Loucy (cell line): ENCODE results near the gene GADD45G.
A peak's percentile ranks its signal among the peaks of the same experiment; 100 is the strongest.

Source experiments
- H2AFZ ChIP-seq: fragments of 200-600 bp; sonication (generic); 2 replicates; pipeline ENCODE4 v1.6.0; 2016; ENCODE audit warnings: antibody characterized with exemption, mild to moderate bottlenecking, low read length, moderate library complexity
- H3F3A ChIP-seq: fragments of 200-600 bp; 2 replicates; pipeline ENCODE4 v1.6.0; 2016; ENCODE audit warnings: antibody characterized with exemption, low read depth, mild to moderate bottlenecking
- H3K27me3 ChIP-seq: fragments of 200-600 bp; sonication (generic); 2 replicates; pipeline ENCODE4 v1.6.1; 2014; ENCODE audit warnings: low read length, mild to moderate bottlenecking; ENCODE audit not compliant: insufficient read depth, poor library complexity, severe bottlenecking
- H3K36me3 ChIP-seq: fragments of 200-600 bp; sonication (generic); 2 replicates; pipeline ENCODE4 v1.6.1; 2016; ENCODE audit warnings: low read length; ENCODE audit not compliant: insufficient read depth
- H3K4me1 ChIP-seq: fragments of 200-600 bp; sonication (generic); 2 replicates; pipeline ENCODE4 v1.5.1; 2014; ENCODE audit warnings: low read length, mild to moderate bottlenecking; ENCODE audit not compliant: insufficient read depth, poor library complexity, severe bottlenecking
- H3K4me2 ChIP-seq: fragments of 200-600 bp; sonication (generic); 2 replicates; pipeline ENCODE4 v1.6.0; 2014; ENCODE audit warnings: antibody characterized with exemption, low read length, low read depth, mild to moderate bottlenecking; ENCODE audit not compliant: poor library complexity, severe bottlenecking
- H3K4me3 ChIP-seq: fragments of 200-600 bp; sonication (generic); 2 replicates; pipeline ENCODE4 v1.5.1; 2014; ENCODE audit warnings: low read length, mild to moderate bottlenecking, mixed read lengths; ENCODE audit not compliant: poor library complexity, severe bottlenecking
- H3K79me2 ChIP-seq: fragments of 200-600 bp; sonication (generic); 2 replicates; pipeline ENCODE4 v1.6.1; 2014; ENCODE audit warnings: low read length; ENCODE audit not compliant: insufficient read depth
- H3K9ac ChIP-seq: fragments of 200-600 bp; sonication (generic); 2 replicates; pipeline ENCODE4 v1.6.0; 2014; ENCODE audit warnings: mild to moderate bottlenecking, low read depth, low read length, moderate library complexity; ENCODE audit not compliant: poor library complexity, severe bottlenecking
- H3K9me2 ChIP-seq: fragments of 200-600 bp; sonication (generic); replicated peaks from 2 replicates; pipeline ENCODE4 v1.6.1; 2016; ENCODE audit warnings: low read depth, low read length, mixed read lengths
- H3K9me3 ChIP-seq: fragments of 200-600 bp; sonication (generic); 2 replicates; pipeline ENCODE4 v1.6.1; 2014; ENCODE audit warnings: mild to moderate bottlenecking, antibody characterized with exemption, low read length, low read depth; ENCODE audit not compliant: insufficient read depth
- H4K20me1 ChIP-seq: fragments of 200-600 bp; sonication (generic); 2 replicates; pipeline ENCODE4 v1.6.0; 2014; ENCODE audit warnings: antibody characterized with exemption, low read length, mild to moderate bottlenecking; ENCODE audit not compliant: insufficient read depth, poor library complexity, severe bottlenecking
- EZH2phosphoT487 ChIP-seq: fragments of 200-600 bp; IDR thresholded peaks from 2 replicates; pipeline ENCODE4 v1.6.1; 2018; ENCODE audit warnings: antibody characterized with exemption, mild to moderate bottlenecking, moderate library complexity, borderline replicate concordance
- TF ChIP-seq, protein P1 (sequence below): fragments of 200-600 bp; sonication (generic); conservative IDR thresholded peaks from 2 replicates; pipeline ENCODE4 v1.5.1; 2014; ENCODE audit warnings: mild to moderate bottlenecking, antibody characterized with exemption, low read length

Gene GADD45G

GRCh38 chr9:89558196-89558899 is 46.5 kb upstream of the GADD45G start:
- H3K4me3 ChIP-seq: no peak overlapping the region
- no peaks in the 10 kb centered on the region for H3K9me2 ChIP-seq
- peaks cover 62% of the 10 kb centered on the region for H3K4me1 ChIP-seq
- no peaks in the 10 kb centered on the region for H4K20me1 ChIP-seq
- no peak overlapping the region for H3K9ac ChIP-seq
- H3F3A ChIP-seq: no peaks in the 10 kb centered on the region
- 0 out of 2 replicates have a peak, but pooled peaks cover 3% of the 10 kb centered on the region for H3K79me2 ChIP-seq
- no peaks in the 10 kb centered on the region for H3K9me3 ChIP-seq
- no peaks in the 10 kb centered on the region for H3K36me3 ChIP-seq
- peak overlapping the region; percentile 44 for H3K4me2 ChIP-seq
- no peak for TF ChIP-seq EZH2phosphoT487
- TF ChIP-seq, protein P1, sequence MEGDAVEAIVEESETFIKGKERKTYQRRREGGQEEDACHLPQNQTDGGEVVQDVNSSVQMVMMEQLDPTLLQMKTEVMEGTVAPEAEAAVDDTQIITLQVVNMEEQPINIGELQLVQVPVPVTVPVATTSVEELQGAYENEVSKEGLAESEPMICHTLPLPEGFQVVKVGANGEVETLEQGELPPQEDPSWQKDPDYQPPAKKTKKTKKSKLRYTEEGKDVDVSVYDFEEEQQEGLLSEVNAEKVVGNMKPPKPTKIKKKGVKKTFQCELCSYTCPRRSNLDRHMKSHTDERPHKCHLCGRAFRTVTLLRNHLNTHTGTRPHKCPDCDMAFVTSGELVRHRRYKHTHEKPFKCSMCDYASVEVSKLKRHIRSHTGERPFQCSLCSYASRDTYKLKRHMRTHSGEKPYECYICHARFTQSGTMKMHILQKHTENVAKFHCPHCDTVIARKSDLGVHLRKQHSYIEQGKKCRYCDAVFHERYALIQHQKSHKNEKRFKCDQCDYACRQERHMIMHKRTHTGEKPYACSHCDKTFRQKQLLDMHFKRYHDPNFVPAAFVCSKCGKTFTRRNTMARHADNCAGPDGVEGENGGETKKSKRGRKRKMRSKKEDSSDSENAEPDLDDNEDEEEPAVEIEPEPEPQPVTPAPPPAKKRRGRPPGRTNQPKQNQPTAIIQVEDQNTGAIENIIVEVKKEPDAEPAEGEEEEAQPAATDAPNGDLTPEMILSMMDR: no peak
- no peaks in the 10 kb centered on the region for H3K27me3 ChIP-seq
- H2AFZ ChIP-seq: no peak overlapping the region

DNA sequence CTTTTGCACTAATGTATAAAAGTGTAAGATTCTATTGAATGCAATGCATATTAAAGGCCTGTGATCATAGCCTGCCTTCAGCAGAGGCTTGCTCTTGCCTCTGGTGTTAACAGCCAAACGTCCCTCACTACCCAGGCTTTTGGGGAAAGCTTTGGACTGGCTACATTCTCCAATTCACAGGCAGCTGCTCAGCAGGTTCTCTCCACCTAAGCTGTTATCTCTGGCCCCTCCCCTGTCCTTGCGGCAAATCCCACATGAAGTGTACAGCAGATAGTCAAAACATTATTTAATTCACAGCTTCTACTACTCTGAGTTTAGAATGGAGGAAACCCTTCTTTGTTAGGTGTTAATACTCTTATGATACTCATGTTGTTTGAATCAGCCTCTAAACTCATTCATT is 45.9 kb upstream of the GADD45G start:
- peak overlapping the region; percentile 44 for H3K4me2 ChIP-seq
- no peaks in the 10 kb centered on the region for H4K20me1 ChIP-seq
- H3K4me3 ChIP-seq: no peak overlapping the region
- 0 out of 2 replicates have a peak, but pooled peaks cover 3% of the 10 kb centered on the region for H3K79me2 ChIP-seq
- no peak overlapping the region for H3K9ac ChIP-seq
- no peaks in the 10 kb centered on the region for H3F3A ChIP-seq
- no peaks in the 10 kb centered on the region for H3K27me3 ChIP-seq
- peaks cover 56% of the 10 kb centered on the region for H3K4me1 ChIP-seq
- no peak overlapping the region for H2AFZ ChIP-seq
- no peaks in the 10 kb centered on the region for H3K9me2 ChIP-seq
- no peaks in the 10 kb centered on the region for H3K36me3 ChIP-seq
- no peaks in the 10 kb centered on the region for H3K9me3 ChIP-seq
- TF ChIP-seq, protein P1: no peak
- no peak for TF ChIP-seq EZH2phosphoT487

DNA sequence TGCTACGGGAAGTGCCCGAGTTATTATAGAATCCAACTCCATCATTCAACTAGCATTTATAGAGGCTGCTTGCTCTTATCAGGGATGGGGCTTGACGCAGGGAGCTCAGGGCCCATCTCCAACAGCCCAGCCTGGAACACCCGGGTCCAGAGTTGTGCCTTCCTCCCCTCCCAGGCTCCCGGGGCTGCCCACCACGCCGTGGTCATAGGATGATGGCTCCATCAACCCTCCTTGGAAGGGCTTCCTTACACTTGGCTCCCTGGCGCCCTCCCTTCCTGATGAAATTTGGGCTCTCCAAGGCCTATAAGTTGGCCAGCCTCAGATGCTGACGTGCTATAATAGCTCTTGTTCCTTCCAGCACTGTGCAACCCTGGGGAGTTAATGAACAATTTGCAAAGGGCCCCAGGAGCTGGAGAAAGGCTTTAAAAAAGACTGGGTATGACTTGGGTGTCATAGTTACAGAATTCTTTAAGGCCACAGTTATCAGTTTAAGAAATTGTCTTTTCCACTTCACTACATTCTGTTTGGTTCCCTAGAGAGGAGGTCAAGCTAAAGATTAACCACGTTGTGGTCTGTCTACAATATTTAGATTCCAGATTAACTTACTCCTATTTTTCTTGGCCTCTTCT is 42.5 kb upstream of the GADD45G start:
- Histone ChIP-seq H3K27me3 (no peaks in the 10 kb centered on the region), H3K36me3 (no peaks in the 10 kb centered on the region), H3K9me2 (no peaks in the 10 kb centered on the region), H4K20me1 (no peaks in the 10 kb centered on the region), H3K9me3 (no peaks in the 10 kb centered on the region), H3K79me2 (no peaks in the 10 kb centered on the region), H3K4me3 (no peak overlapping the region), H3K4me2 (no peak overlapping the region), H3K9ac (no peak overlapping the region), H2AFZ (no peak overlapping the region), H3K4me1 (peaks cover 29% of the 10 kb centered on the region), H3F3A (no peaks in the 10 kb centered on the region)
- TF ChIP-seq, protein P1: no peak
- TF ChIP-seq EZH2phosphoT487: no peak
